CD4-positive, alpha-beta memory T cell (primary cell): ENCODE data around the gene MAP2K1. TPM values are rescaled to one million over a fixed set of nuclear protein-coding genes. Genes with fewer than 3 reads are reported as not detected.

Experiments used
- CTCF ChIA-PET: fragments of 350-600 bp; sonication (Branson Sonifier 250); formaldehyde crosslinking; loops from one replicate; lab custom pipeline; 2021; ENCODE audit warnings: inconsistent platforms; ENCODE audit not compliant: partially characterized antibody; lab: Charles Lee
- POLR2A ChIA-PET: fragments of 350-600 bp; sonication (Branson Sonifier 250); formaldehyde crosslinking; loops from one replicate; lab custom pipeline; 2021; ENCODE audit not compliant: partially characterized antibody; lab: Charles Lee
- DNase-seq, 5 donors: peaks; one replicate each; pipeline versions ENCODE4 v3.0.0 to v3.0.0-alpha.2; 2020 to 2022; ENCODE audit warnings: mixed read lengths in 1 of 5
- H3K27ac ChIP-seq: one replicate; pipeline ENCODE4 v1.7.0; 2013; ENCODE audit warnings: low read depth, low read length
- H3K27me3 ChIP-seq: 2 replicates; pipeline ENCODE4 v1.7.0; 2013; ENCODE audit warnings: mild to moderate bottlenecking, low read length, moderate library complexity; ENCODE audit not compliant: insufficient read depth
- H3K36me3 ChIP-seq: 2 replicates; pipeline ENCODE4 v1.7.0; 2013; ENCODE audit warnings: mild to moderate bottlenecking, low read length, moderate library complexity; ENCODE audit not compliant: insufficient read depth
- H3K4me1 ChIP-seq: 2 replicates; pipeline ENCODE4 v1.7.0; 2013; ENCODE audit warnings: mild to moderate bottlenecking, low read length, moderate library complexity; ENCODE audit not compliant: insufficient read depth
- H3K4me3 ChIP-seq, 2 donors: one replicate each; pipeline ENCODE4 v1.7.0; 2013; ENCODE audit warnings: low read length in 2 of 2, mild to moderate bottlenecking in 1 of 2
- H3K9me3 ChIP-seq, 2 donors: one replicate each; pipeline ENCODE4 v1.7.0; 2013; ENCODE audit warnings: low read length in 2 of 2, control low read depth in 1 of 2; ENCODE audit not compliant: control insufficient read depth in 1 of 2
- H3K27ac Mint-ChIP-seq, 7 donors: one replicate each; pipeline ENCODE4 v1.8.0; 2020 to 2021; ENCODE audit warnings: mixed read lengths in 7 of 7, mild to moderate bottlenecking in 6 of 7, inconsistent platforms in 3 of 7, moderate library complexity in 3 of 7
- H3K27me3 Mint-ChIP-seq, 2 donors: one replicate each; pipeline ENCODE4 v1.8.0; 2020 to 2021; ENCODE audit warnings: mixed read lengths in 2 of 2
- H3K36me3 Mint-ChIP-seq, 2 donors: one replicate each; pipeline ENCODE4 v1.8.0; 2020 to 2021; ENCODE audit warnings: mixed read lengths in 2 of 2, inconsistent platforms in 1 of 2, mild to moderate bottlenecking in 1 of 2
- H3K4me1 Mint-ChIP-seq, 4 donors: one replicate each; pipeline ENCODE4 v1.8.0; 2020 to 2021; ENCODE audit warnings: mixed read lengths in 4 of 4, mild to moderate bottlenecking in 1 of 4
- H3K4me3 Mint-ChIP-seq, 8 donors: one replicate each; pipeline ENCODE4 v1.8.0; 2020 to 2021; ENCODE audit warnings: mixed read lengths in 8 of 8, mild to moderate bottlenecking in 7 of 8, moderate library complexity in 6 of 8, inconsistent platforms in 3 of 8
- H3K9me3 Mint-ChIP-seq, 8 donors: one replicate each; pipeline ENCODE4 v1.8.0; 2020 to 2021; ENCODE audit warnings: mixed read lengths in 8 of 8, mild to moderate bottlenecking in 5 of 8, inconsistent platforms in 3 of 8, moderate library complexity in 1 of 8
- intact Hi-C: fragments of 100-400 bp; cut with micrococcal nuclease; formaldehyde crosslinking; loops from one replicate; pipeline ENCODE4 v1.15.1; 2023
- polyA plus RNA-seq, 2 donors: library from polyadenylated mRNA; unstranded; fragments of 300-500 nt; fragmentation: Illumina TruSeq; gene quantifications; one replicate each; pipeline ENCODE4 v1.2.3, GENCODE V29; 2021
- total RNA-seq, 2 experiments: library from RNA; stranded (reverse); gene quantifications; one replicate each; pipeline ENCODE4 v1.2.3, GENCODE V29; 2021

Gene MAP2K1
- total and polyA plus RNA-seq, 4 experiments from 2014 or later, result 44.9 to 71.2 (median 54.5) TPM

DNA sequence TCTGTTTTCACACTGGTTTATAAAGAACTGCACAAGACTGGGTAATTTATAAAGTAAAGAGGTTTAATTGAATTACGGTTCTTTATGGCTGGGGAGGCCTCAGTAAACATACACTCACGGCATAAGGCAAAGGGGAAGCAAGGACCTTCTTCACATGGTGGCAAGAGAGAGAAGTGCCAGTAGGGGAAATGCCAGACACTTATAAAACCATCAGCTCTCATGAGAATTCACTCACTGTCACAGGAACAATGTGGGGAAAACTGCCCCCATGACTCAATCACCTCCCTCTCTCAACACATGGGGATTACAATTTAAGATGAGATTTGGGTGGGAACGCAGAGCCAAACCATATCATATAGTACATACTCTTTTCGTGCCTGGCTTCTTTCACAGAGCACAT lies 42.4 kb downstream of the MAP2K1 start:
- Histone ChIP-seq H3K27me3 (no peaks in the 10 kb centered on the region), H3K36me3 (no peaks in the 10 kb centered on the region), H3K9me3 (no peaks in the 10 kb centered on the region), H3K4me1 (peaks cover 33% of the 10 kb centered on the region), H3K4me3 (no peak overlapping the region), H3K27ac (no peak overlapping the region)
- no peak for DNase-seq
- H3K27me3 Mint-ChIP-seq, result no peaks in the 10 kb centered on the region
- peaks cover 51 to 86% (median 65%) of the 10 kb centered on the region in 4 donors for H3K4me1 Mint-ChIP-seq
- POLR2A ChIA-PET, result no interaction called here
- intact Hi-C loops, result loop anchor here (5.0 kb wide), 1 partner anchor 42 kb away; the partner anchor contains the start of gene MAP2K1
- CTCF ChIA-PET, result interaction anchor here (1.3 kb wide), 1 partner anchor 42 kb away, joined by 3 read pairs; no protein-coding TSS in a partner anchor
- peaks cover 4 to 17% of the 10 kb centered on the region in 2 donors for H3K36me3 Mint-ChIP-seq
- H3K27ac Mint-ChIP-seq, result peak overlapping the region in 4 of 7 donors; percentile 6 to 74 (median 46)
- H3K9me3 Mint-ChIP-seq, result peaks cover 0 to 8% (median 0%) of the 10 kb centered on the region in 8 donors
- H3K4me3 Mint-ChIP-seq, result no peak overlapping the region

GRCh38 chr15:66429546-66429945 lies 42.8 kb downstream of the MAP2K1 start:
- Mint-ChIP-seq H3K4me3 (peak overlapping the region in 1 of 8 donors; percentile 40), H3K9me3 (peaks cover 0 to 4% (median 0%) of the 10 kb centered on the region in 8 donors), H3K27me3 (no peaks in the 10 kb centered on the region), H3K4me1 (peaks cover 47 to 82% (median 64%) of the 10 kb centered on the region in 4 donors), H3K36me3 (peaks cover 5 to 14% of the 10 kb centered on the region in 2 donors), H3K27ac (peak overlapping the region in 3 of 7 donors; percentile 15 to 85 (median 57))
- no peaks in the 10 kb centered on the region for H3K27me3 ChIP-seq
- peaks cover 33% of the 10 kb centered on the region for H3K4me1 ChIP-seq
- no peaks in the 10 kb centered on the region for H3K36me3 ChIP-seq
- intact Hi-C loops, result loop anchor here (5.0 kb wide), 1 partner anchor 42 kb away; the partner anchor contains the start of gene MAP2K1
- no peak overlapping the region for H3K4me3 ChIP-seq
- H3K9me3 ChIP-seq, result no peaks in the 10 kb centered on the region
- ChIA-PET CTCF (interaction anchor here (1.3 kb wide), 1 partner anchor 42 kb away, joined by 3 read pairs; no protein-coding TSS in a partner anchor), POLR2A (no interaction called here)
- DNase-seq, result no peak
- H3K27ac ChIP-seq, result no peak overlapping the region

DNA sequence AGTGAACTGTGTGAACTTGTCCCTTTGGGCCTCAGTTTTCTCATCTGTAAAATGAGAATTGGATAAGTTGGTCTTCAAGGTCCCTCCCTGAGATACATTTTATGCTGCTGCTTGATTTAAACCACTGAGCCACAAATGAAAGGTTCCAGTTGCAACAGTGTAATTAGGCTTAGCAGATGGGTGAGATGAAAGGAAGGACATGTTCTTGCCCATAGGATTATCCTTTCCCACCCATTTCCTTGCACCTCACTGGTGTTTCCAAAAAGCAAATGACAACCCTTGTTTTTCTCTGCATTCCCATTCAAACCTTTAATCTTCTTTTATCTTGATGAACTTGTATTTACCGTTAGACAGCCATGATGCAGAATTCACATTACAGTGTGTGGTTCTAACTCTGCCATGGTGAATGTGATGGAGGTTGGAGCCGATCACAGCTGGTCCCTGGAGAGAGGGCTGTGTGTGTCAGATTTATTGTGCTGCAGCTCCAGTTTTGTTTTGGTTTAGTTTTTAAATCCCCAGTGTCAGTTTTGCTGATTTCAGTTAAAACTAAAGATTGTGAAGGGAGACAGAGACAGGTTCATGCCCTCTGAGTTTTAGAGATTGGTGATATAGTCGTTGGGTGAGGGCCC lies 44.0 kb downstream of the MAP2K1 start:
- peaks cover 38 to 72% (median 57%) of the 10 kb centered on the region in 4 donors for H3K4me1 Mint-ChIP-seq
- no peaks in the 10 kb centered on the region for H3K9me3 Mint-ChIP-seq
- no peaks in the 10 kb centered on the region for H3K9me3 ChIP-seq
- ChIA-PET POLR2A (no interaction called here), CTCF (no interaction called here)
- H3K27me3 Mint-ChIP-seq, result no peaks in the 10 kb centered on the region
- no peak overlapping the region for H3K27ac ChIP-seq
- H3K36me3 ChIP-seq, result peaks cover 8% of the 10 kb centered on the region
- H3K4me1 ChIP-seq, result peaks cover 25% of the 10 kb centered on the region
- no peaks in the 10 kb centered on the region for H3K27me3 ChIP-seq
- intact Hi-C loops, result no loop called here
- H3K4me3 Mint-ChIP-seq, result peak overlapping the region in 1 of 8 donors; percentile 15
- H3K27ac Mint-ChIP-seq, result peak overlapping the region in 6 of 7 donors; percentile 8 to 81 (median 52)
- peaks cover 9 to 19% of the 10 kb centered on the region in 2 donors for H3K36me3 Mint-ChIP-seq
- no peak overlapping the region for H3K4me3 ChIP-seq
- DNase-seq, result no peak

DNA sequence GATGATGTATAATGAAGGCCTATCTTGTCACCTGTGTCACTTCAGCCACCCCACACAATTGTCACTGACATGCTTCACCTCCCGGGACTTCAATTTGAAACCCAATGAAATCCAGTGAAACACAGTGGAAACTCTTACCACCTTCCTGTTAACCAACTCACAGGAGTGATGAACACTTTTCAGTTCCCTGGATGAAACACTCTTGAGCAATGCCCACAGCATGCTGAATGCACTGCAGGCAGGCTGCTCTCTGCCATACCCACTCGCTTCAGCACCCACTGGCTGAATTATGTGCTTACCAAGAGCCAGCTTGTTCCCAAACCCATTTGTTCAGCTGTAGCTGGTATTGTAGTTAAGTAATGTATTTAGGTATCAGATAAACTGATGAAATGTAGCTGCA lies 47.0 kb downstream of the MAP2K1 start:
- Mint-ChIP-seq H3K4me1 (peaks cover 36 to 56% (median 48%) of the 10 kb centered on the region in 4 donors), H3K27me3 (no peaks in the 10 kb centered on the region), H3K4me3 (no peak overlapping the region), H3K9me3 (no peaks in the 10 kb centered on the region), H3K27ac (peak overlapping the region in 5 of 7 donors; percentile 15 to 60 (median 38)), H3K36me3 (peaks cover 33 to 43% of the 10 kb centered on the region in 2 donors)
- H3K27me3 ChIP-seq, result no peaks in the 10 kb centered on the region
- H3K4me3 ChIP-seq, result no peak overlapping the region
- ChIA-PET CTCF (interaction anchor here (1.0 to 1.6 kb wide), 2 partner anchors 10 to 48 kb away, joined by 4 to 5 read pairs; no protein-coding TSS in a partner anchor), POLR2A (no interaction called here)
- intact Hi-C loops, result no loop called here
- peaks cover 17% of the 10 kb centered on the region for H3K4me1 ChIP-seq
- no peak overlapping the region for H3K27ac ChIP-seq
- no peak for DNase-seq
- H3K9me3 ChIP-seq, result no peaks in the 10 kb centered on the region
- peaks cover 33% of the 10 kb centered on the region for H3K36me3 ChIP-seq

DNA sequence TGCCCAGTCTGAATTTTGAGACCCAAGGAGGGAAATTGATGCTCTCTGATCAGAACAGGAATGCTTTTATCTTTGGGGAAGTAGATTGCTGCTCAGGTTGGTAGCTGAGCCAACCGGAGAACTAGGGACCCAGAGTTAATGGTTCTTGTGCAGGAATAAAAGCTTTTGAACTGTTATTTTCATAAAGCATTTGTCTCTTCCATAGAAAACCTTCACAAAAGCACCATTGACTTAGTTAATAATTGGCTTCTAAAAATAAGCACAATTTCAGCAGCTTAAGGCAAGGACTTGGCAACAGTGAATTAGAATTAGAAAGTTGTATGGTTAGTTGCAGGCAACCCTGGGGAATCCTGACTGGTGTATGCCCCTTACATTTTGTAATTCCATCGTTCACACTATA lies 53.8 kb downstream of the MAP2K1 start:
- no peak for DNase-seq
- ChIA-PET POLR2A (no interaction called here), CTCF (interaction anchor here (1.0 kb wide), 1 partner anchor 20 kb away, joined by 3 read pairs; no protein-coding TSS in a partner anchor)
- Histone ChIP-seq H3K4me3 (no peak overlapping the region), H3K36me3 (peaks cover 35% of the 10 kb centered on the region), H3K9me3 (no peaks in the 10 kb centered on the region), H3K27ac (no peak overlapping the region), H3K4me1 (no peaks in the 10 kb centered on the region), H3K27me3 (no peaks in the 10 kb centered on the region)
- Mint-ChIP-seq H3K4me1 (peaks cover 1 to 10% (median 6%) of the 10 kb centered on the region in 4 donors), H3K27me3 (no peaks in the 10 kb centered on the region), H3K9me3 (no peaks in the 10 kb centered on the region), H3K36me3 (peaks cover 65 to 77% of the 10 kb centered on the region in 2 donors), H3K27ac (no peak overlapping the region), H3K4me3 (no peak overlapping the region)
- intact Hi-C loops, result no loop called here

GRCh38 chr15:66452420-66452819 lies 65.7 kb downstream of the MAP2K1 start:
- Mint-ChIP-seq H3K27ac (peak overlapping the region in 1 of 7 donors; percentile 71), H3K9me3 (no peaks in the 10 kb centered on the region), H3K4me3 (no peak overlapping the region), H3K4me1 (peaks cover 4 to 11% (median 6%) of the 10 kb centered on the region in 4 donors), H3K27me3 (no peaks in the 10 kb centered on the region), H3K36me3 (peaks cover 22 to 33% of the 10 kb centered on the region in 2 donors)
- ChIA-PET POLR2A (no interaction called here), CTCF (no interaction called here)
- no peak for DNase-seq
- no peaks in the 10 kb centered on the region for H3K4me1 ChIP-seq
- H3K9me3 ChIP-seq, result no peaks in the 10 kb centered on the region
- H3K27ac ChIP-seq, result no peak overlapping the region
- H3K4me3 ChIP-seq, result no peak overlapping the region
- H3K27me3 ChIP-seq, result no peaks in the 10 kb centered on the region
- no peaks in the 10 kb centered on the region for H3K36me3 ChIP-seq
- intact Hi-C loops, result no loop called here

DNA sequence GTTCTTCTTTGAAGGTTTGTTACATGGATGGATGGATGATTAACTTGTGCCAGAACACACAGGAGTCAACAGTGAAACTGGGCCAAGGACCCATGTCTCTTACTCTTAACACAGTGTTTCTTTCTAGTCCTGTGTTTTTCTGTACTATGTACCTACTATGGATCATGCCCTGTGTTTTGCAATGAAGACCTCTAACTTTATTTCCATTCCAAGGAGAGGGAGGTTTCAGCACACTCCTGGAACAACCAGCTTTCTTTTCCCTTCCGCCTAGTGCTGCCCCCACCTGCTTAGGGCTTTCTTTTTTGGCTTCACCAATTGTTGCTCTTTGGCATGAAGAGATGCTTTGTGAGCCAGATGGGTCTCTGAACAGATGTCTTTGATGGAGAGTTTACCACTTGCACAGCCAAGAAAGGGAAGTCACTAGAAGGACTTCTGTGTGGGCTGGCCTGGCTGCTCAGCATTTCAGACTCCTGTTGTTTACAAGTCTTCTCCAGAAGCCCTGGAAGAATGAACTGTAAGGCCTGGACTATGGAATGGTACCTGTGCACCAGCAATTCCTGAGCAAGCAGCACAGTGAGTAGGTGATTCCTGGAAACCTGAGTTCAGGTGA lies 66.4 kb downstream of the MAP2K1 start:
- Histone ChIP-seq H3K4me3 (no peak overlapping the region), H3K36me3 (no peaks in the 10 kb centered on the region), H3K27ac (no peak overlapping the region), H3K9me3 (no peaks in the 10 kb centered on the region), H3K27me3 (no peaks in the 10 kb centered on the region), H3K4me1 (no peaks in the 10 kb centered on the region)
- peaks cover 3 to 10% (median 6%) of the 10 kb centered on the region in 4 donors for H3K4me1 Mint-ChIP-seq
- ChIA-PET POLR2A (no interaction called here), CTCF (no interaction called here)
- intact Hi-C loops, result no loop called here
- DNase-seq, result no peak
- peaks cover 16 to 32% of the 10 kb centered on the region in 2 donors for H3K36me3 Mint-ChIP-seq
- no peaks in the 10 kb centered on the region for H3K9me3 Mint-ChIP-seq
- H3K27ac Mint-ChIP-seq, result peak overlapping the region in 3 of 7 donors; percentile 27 to 83 (median 44)
- H3K27me3 Mint-ChIP-seq, result no peaks in the 10 kb centered on the region
- H3K4me3 Mint-ChIP-seq, result no peak overlapping the region
